HG02642 (cell line): ENCODE measurements around the gene GRID2.

ENCODE experiments used
- ATAC-seq: cut with Tn5 transposase; IDR thresholded peaks from one replicate; pipeline ENCODE4 v1.9.1; 2021; ENCODE audit warnings: mild to moderate bottlenecking; ENCODE audit not compliant: unreplicated experiment, poor library complexity

Gene GRID2

DNA sequence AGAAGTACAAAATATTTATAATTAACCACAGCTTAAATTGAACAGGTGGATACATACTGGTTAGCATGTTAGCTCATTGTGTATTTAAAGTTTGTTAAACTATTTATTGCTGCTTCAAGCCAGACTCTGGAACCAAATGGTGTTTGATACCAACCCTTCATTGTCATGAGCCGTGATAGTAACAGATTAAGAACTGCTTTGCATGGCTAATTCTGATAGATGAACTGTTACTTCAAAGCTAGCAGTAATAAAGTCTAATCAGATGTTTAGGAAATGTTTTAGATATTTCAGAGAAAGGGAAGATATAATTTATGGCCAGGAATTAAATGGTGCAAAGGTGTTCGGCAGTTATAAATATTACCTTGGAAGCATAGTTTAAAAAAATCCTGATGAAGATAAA, 848.7 kb downstream of the GRID2 start:
- ATAC-seq, result no peak

DNA sequence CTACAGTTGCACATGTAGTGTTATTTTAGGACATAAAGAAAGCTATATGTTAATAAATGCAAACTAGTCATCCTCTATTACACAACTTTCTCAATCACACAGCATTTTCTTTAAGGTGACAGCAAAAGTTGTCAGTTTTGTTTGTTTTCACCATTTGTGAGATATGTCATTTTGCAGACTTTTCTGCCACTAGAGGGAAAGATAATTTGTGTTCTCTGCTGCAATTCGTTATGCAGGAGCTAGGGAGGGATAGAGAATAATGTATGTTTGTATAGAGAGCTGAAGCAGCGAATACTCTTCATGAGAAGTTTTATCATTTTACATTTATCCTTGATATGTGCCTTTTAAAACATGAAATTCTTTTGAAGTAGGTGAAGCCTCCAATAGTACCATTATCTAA, 854.2 kb downstream of the GRID2 start:
- no peak for ATAC-seq

DNA sequence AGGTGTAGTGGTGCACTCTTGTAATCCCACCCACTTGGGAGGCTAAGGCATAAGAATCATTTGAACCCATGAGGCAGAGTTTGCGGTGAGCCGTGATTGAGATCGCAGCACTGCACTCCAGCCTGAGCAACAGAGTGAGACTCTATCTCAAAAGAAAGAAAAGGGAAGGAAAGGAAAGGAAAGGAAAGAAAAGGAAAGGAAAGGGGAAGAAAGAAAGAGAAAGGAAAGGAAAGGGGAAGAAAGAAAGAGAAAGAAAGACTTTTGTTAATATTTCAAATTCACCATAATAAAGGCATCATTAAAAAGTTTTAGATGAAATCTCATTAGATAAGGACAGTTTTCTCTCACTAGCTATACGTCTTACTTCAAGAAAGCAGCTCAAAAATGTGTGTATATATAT, 864.3 kb downstream of the GRID2 start:
- ATAC-seq, result no peak

DNA sequence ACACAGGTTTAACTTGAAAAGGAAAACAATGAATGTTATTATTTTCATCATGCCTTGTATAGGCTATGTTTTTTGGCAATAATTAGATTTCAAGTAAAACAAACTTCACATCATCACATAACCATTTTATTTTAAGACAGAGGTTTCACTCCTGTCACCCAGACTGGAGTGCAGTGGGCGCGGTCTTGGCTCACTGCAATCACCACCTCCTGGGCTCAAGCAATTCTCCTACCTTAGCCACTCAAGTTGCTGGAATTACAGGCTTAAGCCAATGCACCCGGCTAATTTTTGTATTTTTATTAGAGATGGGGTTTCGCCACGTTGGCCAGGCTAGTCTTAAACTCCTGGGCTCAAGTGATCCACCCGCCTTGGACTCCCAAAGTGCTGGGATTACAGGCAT, 866.2 kb downstream of the GRID2 start:
- ATAC-seq, result no peak

DNA sequence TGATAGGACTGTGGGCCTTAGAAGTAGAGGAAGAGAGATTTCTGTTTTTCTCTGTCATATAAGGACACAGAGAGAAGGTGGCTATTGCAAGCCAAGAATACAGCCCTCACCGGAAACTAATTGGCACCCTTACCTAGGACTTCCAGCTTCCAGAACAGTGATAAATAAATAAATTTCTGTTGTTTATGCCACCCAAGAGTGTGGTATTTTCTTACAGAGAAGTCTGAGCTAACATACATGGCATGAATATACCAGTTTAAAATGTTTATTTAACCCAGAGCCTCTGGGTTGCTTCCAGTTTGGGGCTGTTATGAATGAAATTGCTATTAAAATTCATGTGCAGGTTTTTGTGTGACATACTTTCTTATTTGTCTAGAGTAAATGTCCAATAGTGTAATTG, 870.8 kb downstream of the GRID2 start:
- no peak for ATAC-seq

DNA sequence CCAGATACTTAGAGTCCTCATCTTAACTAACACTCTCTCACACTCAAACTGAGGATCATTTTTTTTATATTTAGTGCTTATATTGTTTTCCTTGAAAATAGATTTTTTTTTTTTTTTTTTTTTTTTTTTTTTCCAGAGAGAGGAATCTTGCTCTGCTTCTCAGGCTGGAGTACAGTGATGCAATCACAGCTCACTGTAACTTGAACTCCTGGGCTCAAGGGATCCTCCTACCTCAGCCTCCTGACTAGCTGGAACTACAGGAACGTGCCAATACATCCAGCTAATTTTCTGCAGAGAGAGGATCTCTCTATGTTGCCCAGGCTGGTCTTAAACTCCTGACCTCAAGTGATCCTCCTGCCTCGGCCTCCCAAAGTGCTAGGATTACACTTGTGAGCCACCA, 874.5 kb downstream of the GRID2 start:
- no peak for ATAC-seq

DNA sequence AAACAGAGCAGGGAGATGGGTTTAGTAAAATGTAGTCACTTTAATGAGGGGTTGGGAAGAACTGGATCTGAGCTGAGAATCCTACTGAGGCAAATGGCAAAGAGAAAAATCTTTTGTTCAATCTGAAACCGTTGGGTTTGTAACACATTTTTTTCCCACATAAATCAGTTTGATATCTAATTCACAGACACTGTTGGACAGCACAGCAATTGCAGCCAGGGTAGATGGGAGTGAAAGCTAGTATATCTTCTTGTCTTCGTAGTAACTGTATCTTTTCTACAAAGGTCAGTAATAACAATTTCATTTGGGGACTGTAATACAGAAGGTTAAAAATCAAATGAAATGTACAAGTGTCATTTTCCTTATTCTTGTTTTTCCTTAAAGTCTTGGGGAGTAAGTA, 875.3 kb downstream of the GRID2 start:
- no peak for ATAC-seq

DNA sequence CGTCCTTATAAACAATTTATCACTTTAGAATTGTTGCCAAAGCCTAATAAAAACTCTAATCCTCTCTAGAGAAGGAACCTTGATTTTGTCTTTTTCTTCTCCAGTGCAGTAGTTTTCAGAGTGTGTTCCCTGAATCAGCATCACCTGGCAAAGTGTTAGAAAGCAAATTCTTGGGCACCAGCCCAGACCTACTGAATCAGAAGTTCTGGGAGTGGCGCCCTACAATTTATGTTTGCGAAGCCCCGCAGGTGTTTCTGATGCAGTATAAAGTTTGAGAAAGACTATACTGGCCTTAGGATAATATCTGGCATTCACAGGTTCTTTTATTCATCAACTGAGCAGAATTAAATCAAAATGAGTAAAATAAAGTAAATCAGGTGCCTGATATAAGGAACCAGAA, 879.0 kb downstream of the GRID2 start:
- ATAC-seq, result no peak

DNA sequence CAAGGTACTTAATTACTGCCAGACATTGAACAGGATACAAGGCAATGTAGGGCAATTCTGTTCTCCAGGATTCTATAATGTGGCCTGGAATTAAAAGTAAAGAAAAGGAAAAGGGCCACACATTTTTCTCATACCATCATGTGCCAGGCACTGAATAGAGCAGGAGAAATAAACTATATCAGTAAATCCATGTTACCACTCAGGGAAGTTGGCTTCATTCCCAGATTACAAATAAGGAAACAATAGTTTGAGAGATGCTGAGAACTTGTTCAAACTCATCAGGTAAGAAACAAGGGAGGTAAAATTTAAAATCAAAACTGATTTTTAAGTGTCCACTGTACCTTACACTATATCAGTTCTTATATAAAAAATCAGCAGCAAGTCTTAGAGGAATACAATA, 879.8 kb downstream of the GRID2 start:
- ATAC-seq, result no peak

DNA sequence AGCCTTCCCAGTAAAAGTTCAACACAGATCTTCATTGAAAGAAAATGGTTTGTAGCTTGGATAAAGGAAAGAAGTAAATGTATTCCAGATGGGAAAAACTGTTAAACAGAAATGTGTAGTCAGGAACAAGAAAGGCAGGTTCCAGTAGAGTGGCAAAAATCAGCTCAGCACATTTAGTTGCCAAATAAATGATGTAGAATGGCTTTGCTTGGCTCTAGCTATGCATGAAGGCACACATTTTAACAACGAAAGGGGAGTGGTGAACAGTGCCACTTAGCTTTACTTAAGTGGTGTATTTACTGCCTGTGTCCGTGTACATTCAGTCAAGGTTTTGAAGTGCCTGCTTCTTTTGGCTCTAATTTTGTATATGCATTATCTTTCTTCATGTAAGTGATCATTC, 880.3 kb downstream of the GRID2 start:
- no peak for ATAC-seq

DNA sequence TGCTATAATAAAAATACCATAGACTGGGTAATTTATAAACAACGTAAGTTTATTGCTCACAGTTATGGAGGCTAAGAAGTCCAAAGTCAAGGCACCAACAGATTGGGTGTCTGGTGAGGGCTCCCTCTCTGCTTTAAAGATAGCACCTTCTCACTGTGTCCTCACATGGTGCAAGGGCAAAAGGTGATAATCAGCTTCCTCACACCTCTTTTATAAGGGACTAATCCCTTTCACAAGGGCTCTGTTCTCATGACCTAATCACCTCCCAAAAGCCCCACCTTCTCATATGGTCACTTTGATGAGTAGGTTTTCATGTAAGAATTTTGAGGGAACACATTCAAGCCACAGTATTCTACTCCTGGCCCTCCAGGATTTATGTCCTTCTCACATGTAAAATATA, 883.1 kb downstream of the GRID2 start:
- ATAC-seq, result no peak

DNA sequence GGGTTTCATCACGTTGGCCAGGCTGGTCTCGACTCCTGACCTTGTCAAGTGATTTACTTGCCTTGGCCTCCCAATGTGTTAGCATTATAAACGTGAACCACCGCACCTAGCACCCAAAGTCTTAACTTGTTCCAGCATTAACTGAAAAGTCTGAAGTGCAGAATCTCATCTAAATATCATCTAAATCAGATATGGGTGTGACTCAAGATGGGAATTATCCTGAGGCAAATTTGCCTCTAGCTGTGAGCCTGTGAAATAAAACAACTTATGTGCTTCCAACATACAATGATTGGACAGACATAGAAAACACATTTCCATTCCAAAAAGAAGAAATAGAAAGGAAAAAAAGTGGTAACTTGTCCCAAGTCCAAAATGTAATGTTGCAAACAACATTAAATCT, 883.7 kb downstream of the GRID2 start:
- no peak for ATAC-seq

DNA sequence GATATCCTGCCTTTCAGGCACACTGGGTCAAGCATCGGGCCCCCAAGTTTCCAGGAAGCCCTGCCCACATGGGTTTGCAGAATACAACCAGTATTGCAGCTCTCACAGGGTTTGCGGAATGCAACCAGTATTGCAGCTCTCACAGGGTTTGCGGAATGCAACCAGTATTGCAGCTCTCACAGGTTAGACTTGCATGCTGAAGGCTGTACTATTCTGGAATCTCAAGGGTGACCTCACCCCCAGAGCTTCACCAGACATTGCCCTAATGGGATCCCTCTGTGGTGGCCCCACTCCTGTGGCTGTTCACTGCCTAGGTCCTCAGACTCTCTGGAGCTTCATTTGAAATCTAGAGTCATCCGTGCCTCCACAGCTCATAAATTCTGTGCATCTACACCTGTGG, 884.1 kb downstream of the GRID2 start:
- no peak for ATAC-seq

DNA sequence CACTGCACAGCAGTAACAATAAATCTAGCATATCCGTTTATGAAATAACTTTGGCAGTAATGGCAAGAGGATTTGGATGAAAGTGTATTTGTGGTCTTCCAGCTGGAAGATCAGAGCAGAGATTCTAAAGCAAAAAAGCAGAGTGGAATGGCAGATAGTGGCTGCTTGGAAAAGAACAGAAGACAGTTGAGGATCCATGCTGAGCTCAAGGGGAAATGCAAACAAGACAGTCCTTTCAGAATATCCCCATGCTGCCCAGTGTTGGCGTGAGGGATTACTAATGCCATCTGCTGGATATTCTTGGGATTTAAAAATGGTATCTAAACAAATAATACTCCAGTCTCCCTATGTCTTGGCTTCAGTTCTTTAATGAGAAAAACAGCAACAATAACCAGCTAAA, 895.7 kb downstream of the GRID2 start:
- ATAC-seq, result no peak

DNA sequence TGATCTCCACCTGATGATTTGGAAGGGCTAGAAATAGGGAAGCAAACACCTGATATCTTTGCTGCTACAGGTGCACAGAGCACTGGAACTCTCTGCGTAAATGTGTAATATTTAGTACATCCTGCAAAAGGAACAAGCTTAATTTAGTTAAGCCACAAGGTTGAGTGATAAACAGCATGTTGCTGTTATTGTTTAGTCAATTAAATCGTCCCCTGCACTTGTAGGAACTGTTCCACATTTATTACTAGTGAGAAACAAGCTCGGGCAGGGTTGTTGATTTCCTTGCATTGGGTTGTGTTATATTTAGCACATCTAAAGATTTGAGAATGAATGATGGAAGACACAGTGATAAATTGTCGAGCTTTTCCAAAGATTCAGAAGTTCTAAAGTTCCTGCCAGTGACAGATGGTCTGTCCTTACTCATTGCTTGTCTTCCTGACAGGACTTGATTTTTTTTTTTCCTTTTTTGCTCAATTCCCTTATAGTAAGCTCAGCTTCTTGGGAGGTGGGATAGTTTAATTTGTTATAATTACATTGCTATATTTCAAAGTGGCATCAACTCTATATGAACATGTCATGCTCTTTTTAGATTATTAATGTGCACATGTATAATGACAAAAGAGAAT, 897.8 kb downstream of the GRID2 start:
- ATAC-seq, result no peak

DNA sequence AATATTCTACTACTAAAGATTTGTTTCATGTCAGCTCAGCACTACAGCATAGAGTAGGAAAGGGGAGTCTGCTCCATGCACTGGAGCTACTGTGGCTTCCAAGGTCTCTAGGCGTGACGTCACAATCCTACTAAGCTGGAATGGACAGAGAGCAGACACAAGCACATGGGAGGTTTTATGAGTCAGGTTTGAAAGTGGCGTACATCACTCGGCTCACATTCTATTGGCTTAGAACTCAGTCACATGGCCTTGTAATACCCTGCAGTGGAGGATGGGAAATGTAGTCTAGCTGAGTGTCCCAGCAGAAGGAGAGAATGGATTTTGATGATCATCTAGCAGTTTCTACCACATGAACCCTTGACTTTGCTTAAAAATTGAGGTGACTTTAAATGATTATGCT, 899.9 kb downstream of the GRID2 start:
- no peak for ATAC-seq

DNA sequence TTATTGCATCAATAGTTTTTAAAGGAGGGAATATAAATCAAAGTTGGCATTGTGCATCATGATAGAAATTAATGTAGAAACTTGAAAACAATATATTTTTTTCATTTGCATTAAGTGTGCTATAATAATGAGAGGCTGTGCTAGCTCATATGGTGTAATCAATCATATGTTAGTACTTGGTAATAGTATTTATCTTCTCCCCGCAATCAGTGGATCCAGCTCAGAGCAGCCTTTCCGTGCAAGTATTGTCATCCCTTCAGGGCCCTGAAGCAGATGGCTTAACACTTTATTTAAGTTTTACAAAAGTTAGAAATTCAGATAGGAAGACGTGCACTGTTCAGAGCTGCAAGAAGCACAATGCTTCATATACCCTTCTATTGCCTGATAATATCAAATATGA, 908.5 kb downstream of the GRID2 start:
- no peak for ATAC-seq

DNA sequence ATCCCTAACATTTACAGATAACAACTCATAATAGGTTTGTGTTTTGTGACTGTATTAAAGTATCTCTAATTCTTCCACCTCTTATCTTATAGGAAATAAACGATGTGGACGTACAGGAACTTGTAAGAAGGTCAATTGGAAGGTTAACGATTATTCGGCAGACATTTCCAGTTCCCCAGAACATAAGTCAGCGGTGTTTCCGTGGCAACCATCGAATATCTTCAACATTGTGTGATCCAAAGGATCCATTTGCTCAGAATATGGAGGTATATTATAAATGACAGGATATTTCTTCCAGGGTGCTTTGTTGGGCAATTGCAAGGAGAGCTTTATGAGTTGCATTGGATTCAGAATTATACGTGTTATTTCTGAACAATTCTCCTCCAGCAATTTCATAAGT, 912.9 kb downstream of the GRID2 start:
- ATAC-seq, result no peak

DNA sequence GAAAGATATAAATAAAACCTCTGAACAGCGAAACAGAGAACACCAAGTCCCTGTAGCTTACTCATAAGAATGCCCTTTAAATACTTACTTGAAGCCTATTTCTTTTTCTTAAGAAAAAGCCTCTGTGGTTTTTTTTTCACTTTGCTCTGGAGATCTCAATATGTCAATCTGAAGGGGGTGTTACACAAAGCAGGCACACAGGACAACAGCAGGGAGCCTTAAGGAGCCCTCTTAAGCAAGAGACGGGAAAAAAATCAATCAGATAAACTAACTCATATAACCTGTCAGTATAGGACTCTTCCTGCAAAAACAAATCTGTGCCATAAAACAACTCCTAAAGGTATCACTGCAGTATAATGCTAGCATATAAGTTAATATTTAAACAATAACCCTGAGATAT, 913.7 kb downstream of the GRID2 start:
- no peak for ATAC-seq

DNA sequence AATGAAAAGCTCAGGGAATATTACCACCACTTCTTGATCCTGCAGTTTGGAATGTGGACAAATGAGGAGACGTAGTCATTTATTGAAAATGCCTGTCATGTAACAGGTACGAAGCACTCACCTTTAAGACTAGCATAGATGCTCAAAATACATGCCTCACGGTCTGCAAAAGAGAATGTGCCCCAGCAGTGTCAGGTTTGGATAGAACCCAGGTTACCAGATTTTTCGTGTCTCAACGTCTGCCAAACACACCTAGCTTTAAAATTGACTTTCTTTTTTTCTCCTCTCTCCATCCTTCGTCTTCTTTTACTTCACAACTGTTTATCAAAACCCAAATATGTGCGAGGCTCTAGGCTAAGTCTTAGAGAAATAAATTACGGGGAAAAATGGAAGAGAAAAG, 918.0 kb downstream of the GRID2 start:
- no peak for ATAC-seq

DNA sequence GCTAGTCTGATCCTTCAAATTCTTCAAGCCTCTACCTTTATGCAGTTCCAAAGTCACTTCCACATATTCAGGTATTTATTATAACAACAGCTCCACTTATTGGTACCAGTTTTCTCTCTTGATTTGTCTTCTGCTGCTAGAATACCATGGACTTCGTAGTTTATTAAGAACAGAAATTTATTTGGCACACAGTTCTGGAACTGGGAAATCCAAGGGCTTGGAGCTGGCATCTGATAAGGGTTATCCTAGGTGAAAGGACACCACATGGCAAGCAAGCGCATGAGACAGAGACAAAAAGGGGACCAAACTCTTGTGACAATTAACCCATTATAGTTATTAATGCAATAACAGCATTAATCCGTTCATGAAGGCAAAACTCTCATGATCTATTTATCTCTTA, 924.3 kb downstream of the GRID2 start:
- no peak for ATAC-seq

DNA sequence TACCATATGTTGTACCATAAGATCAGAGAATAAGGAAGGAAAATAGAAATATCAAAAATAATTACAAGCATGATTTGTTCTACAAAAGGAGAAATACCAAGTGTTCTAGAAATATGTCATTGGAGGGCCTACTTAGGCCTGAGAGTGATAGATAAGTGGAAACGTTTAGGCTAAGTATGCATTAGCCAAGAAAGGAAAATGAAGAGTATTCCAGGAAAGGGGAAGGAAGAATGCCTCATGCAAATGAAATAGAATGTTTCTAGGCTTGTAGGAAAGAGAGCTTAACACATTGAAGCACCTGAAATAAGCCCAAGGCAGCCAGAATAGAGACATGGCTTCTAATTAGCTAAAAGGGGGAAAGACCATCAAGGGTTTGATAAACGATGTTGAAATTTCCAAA, 929.1 kb downstream of the GRID2 start:
- no peak for ATAC-seq

DNA sequence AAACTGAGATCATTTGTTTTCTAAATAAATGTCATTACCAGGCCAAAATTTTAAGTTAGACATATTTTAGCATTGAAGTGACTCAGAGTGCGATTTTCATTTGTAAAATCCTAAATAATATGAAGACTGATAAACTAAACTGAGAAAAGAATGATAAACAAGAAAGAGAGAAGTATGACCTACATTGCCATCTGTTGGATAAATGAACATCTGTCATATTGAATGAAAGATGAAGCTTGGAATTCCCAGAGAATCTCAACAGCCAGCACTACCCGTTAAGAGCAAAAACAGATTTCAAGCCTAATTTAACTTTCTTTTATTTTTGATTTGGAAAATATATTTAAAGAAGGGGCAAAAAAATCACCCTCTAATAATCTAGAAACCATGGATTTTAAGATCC, 933.8 kb downstream of the GRID2 start:
- no peak for ATAC-seq
